GM18867 (cell line): ENCODE data around the gene PLEKHS1.
"Not testable (repeated sequence)": the region's sequence is repeated elsewhere in the genome, so short reads cannot be mapped to it uniquely, and the experiment has no call there.

Source experiments
- ATAC-seq: cut with Tn5 transposase; IDR thresholded peaks from one replicate; pipeline ENCODE4 v1.9.1; 2021; ENCODE audit warnings: mild to moderate bottlenecking, moderate library complexity; ENCODE audit not compliant: unreplicated experiment

PLEKHS1 gene

GRCh38 chr10:113782986-113783704 lies 31.7 kb downstream of the PLEKHS1 start:
- no peak for ATAC-seq

GRCh38 chr10:113788604-113789083 lies 37.2 kb downstream of the PLEKHS1 start:
- ATAC-seq, result peak; percentile 73

GRCh38 chr10:113791691-113792090 lies 40.2 kb downstream of the PLEKHS1 start:
- no peak for ATAC-seq

- ATAC-seq, result no peak
Measured at GRCh38 chr10:113801569-113801968, 50.1 kb downstream of the PLEKHS1 start.

GRCh38 chr10:113802997-113803396 lies 51.5 kb downstream of the PLEKHS1 start:
- no peak for ATAC-seq

GRCh38 chr10:113806503-113806902 lies 55.0 kb downstream of the PLEKHS1 start:
- ATAC-seq, result no peak

- ATAC-seq, result peak; percentile 57
Measured at GRCh38 chr10:113808168-113808567, 56.7 kb downstream of the PLEKHS1 start.

- ATAC-seq, result not testable (repeated sequence)
Measured at GRCh38 chr10:113814700-113815099, 63.2 kb downstream of the PLEKHS1 start.

GRCh38 chr10:113819989-113820388 lies 68.5 kb downstream of the PLEKHS1 start:
- no peak for ATAC-seq

GRCh38 chr10:113820507-113820906 lies 69.0 kb downstream of the PLEKHS1 start:
- no peak for ATAC-seq

GRCh38 chr10:113821306-113821705 lies 69.8 kb downstream of the PLEKHS1 start:
- ATAC-seq, result not testable (repeated sequence)

- no peak for ATAC-seq
Measured at GRCh38 chr10:113822174-113822573, 70.7 kb downstream of the PLEKHS1 start.

GRCh38 chr10:113823389-113823788 lies 71.9 kb downstream of the PLEKHS1 start:
- no peak for ATAC-seq

GRCh38 chr10:113825791-113826190 lies 74.3 kb downstream of the PLEKHS1 start:
- no peak for ATAC-seq

GRCh38 chr10:113828567-113828966 lies 77.1 kb downstream of the PLEKHS1 start:
- not testable (repeated sequence) for ATAC-seq
